ENCODE results near the gene L3MBTL2.

DNA sequence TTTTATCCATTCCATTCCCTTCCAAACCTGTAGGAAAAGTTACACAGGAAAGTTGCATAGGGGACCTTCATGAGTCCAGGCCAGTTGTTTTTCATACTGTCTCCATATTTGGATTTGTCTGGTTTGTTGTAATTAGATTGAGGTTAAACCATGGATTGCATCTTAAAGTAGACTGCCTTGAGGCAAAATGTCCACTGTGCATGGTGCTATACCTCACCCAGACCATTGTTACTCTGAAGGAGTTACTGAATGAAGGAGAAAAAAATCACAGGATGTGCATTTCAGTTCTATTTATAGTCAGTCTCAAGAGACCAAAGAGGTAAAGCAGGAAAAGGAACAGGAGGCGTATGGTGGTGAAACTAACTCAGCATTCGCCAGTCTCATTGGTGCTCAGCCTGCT is 29.6 kb upstream of the L3MBTL2 start:
- TF ChIP-seq CTCF (IDR thresholded peaks at IDR 0.05) (no peak), POLR2A (IDR thresholded peaks at IDR 0.05) (no peak)
